GM19452 (cell line): Measurements from ENCODE around the gene RTL5.
"Not testable (repeated sequence)": the region's sequence is repeated elsewhere in the genome, so short reads cannot be mapped to it uniquely, and the experiment has no call there.

ENCODE experiments used
- ATAC-seq: cut with Tn5 transposase; IDR thresholded peaks from one replicate; pipeline ENCODE4 v1.9.1; 2021; ENCODE audit not compliant: unreplicated experiment

Gene RTL5

DNA sequence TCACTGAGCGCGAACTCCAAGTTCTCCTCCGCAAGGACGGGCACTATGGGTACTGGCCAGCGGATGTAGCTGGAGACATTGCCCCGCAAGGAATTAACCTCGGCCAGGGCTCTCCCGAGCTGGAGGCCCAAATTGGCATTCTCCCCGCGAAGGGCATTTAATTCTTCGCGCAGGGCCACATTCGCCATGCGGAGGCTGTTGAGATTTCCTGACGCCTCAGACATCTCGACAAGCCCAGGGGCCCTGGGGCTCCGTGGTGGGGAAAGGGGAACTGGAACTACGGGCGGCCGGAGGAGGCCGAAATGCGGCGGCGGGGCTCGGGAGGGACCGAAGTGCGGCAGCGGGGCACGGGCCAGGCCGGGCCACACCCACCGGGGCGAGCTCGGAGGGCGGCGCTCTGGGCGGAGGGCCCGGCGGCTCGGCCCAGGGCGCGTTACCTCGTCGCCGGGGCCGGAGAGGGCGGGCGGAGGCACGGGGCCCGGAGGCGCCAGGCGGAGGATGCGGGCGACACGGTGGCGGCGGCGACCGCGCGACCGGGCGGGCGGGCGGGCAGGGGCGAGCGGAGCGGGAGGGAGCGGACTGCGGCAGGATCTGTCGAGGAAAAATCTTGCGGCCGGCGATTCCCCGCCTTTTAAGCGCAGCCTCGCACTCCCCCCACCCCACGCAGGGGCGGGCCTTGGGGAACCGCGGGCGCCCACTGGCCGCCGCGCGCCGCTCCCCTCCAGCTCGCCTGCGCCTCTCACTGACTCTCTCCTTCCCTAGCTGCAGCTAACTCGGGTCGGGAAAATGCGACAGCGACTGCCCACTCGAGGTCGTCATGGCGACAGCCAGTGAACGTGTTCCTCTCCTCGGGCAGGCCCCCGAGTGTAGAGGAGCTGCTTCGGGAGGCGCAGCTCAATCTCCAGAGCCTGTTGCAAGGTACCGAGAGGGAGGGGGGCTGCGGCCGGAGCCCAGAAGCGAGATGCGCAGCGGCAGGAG lies at the start of gene RTL5:
Gene RTL5 (minus strand): TSS at position 599 of the 978 bp plus-strand sequence.
- peak; percentile 67 for ATAC-seq

DNA sequence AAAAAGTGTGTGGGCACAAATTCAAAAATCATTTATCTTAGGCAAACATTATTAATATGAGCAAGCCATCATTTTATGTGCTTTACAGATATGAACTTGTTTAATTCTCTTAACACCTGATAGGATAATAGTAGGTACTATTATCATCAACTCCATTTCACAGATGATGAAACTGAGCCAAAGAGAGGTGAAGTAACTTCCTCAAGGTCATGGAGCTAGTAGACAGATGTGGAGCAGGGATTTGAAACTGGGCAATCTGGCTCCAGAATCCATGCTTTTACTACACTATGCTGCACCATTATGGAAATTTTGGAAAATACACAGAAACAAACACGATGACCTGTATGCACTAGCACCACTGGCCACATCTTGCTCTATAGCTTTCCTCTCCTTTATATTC lies 48.8 kb upstream of the RTL5 start:
- ATAC-seq = no peak

GRCh38 chrX:72176981-72177380 lies 45.3 kb upstream of the RTL5 start:
- no peak for ATAC-seq

DNA sequence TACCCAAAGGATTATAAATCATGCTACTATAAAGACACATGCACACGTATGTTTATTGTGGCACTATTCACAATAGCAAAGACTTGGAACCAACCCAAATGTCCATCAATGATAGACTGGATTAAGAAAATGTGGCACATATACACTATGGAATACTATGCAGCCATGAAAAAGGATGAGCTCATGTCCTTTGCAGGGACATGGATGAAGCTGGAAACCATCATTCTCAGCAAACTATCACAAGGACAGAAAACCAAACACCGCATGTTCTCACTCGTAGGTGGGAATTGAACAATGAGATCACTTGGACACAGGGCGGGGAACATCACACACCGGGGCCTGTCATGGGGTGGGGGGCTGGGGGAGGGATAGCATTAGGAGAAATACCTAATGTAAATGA lies 44.6 kb upstream of the RTL5 start:
- ATAC-seq = not testable (repeated sequence)

- no peak for ATAC-seq
These were observed 37.5 kb upstream of the RTL5 start for GRCh38 chrX:72169008-72169728.

DNA sequence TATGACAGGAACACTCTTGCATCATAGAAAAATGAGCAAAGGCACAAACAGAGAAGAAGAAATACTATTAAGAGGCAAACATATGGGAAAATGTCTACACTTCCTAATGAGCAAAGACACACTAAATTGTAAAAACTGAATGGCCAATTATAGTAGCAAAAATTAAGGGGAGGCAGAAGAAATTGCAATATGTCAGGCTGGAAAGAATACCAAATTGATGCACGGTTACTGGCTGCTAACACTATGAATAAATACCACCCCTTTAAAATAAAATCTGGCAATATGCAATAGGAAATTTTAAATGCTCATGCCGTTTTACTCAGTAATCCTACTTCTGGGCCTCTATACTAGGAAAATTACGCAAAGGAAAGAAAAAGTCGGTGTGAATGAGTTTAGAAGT lies 33.8 kb upstream of the RTL5 start:
- ATAC-seq = no peak

GRCh38 chrX:72159769-72160168 lies 28.1 kb upstream of the RTL5 start:
- ATAC-seq = no peak

GRCh38 chrX:72158773-72159172 lies 27.1 kb upstream of the RTL5 start:
- no peak for ATAC-seq

DNA sequence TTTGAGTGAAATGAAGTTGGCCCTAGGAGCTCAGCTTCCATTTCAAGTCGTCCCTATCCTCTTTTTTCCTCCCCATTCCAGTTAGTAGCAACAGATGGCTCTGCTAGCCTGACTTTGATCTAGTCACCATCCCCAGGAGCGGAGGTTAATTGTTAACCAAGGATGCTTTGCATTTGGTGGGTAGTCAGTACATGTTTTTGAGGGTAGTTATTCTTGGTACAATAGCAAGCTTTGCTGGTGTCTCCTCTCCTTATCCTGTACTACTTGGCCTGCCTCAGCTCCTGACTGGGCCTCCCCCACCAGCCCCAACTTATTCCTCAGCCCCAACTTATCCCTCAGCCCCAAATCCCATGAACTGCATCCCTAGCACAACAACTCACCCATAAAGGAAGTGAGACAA lies 14.8 kb upstream of the RTL5 start:
- ATAC-seq = no peak

- no peak for ATAC-seq
These were observed 13.5 kb upstream of the RTL5 start for GRCh38 chrX:72145181-72145580.

DNA sequence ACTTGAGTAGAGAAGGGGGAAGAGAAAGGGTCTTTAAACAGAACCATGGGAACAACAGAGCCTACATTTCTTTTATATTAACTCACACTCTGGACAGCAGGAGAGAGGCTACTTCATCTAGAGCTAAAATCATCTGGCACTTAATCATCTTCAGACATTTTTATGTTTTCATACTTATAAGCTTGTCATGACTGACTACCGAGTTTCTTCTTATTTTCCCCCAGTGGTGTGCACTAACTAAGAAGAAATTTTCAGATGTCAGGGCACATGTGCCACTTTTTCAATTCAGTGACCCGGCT lies 11.8 kb upstream of the RTL5 start:
- no peak for ATAC-seq

DNA sequence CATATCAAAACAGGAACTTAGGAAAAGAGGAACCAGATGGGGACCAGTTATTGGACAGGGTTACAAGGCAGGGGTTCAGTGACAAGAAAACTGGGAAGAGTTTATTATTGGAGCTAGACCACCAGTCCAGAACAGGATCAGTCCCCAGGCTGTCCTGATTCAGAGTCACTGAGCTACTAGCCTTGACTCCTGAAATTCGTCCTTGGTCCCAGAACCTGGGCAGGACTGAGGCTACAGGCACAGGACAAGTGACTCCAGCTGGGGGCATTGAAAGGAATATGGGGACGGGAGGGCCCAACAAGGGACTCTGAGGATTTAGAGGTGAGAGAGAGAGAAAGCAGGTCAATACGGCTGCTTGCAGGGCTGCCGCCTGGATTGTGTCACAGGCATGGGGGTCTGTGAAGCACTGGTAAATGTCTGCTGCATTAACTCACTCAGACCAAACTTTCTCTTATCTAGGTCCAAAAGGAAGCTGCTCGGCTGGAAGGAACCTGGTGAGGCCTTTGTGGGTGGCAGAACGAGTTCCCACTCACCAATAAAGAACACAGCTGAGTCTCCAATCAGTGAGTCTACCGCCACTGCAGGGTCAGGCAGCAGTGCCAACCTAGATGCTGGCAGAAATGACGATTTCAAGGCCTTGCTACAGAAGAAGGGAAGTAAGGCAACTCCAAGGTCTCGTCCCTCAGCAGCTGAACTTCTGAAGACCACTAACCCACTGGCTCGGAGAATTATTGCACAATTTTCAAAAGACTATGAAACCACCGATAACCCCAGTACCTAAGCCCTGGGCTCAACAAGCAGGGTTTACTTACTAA lies 11.3 kb upstream of the RTL5 start:
- ATAC-seq = no peak

- no peak for ATAC-seq
These were observed 10.5 kb upstream of the RTL5 start for GRCh38 chrX:72142094-72142793.

DNA sequence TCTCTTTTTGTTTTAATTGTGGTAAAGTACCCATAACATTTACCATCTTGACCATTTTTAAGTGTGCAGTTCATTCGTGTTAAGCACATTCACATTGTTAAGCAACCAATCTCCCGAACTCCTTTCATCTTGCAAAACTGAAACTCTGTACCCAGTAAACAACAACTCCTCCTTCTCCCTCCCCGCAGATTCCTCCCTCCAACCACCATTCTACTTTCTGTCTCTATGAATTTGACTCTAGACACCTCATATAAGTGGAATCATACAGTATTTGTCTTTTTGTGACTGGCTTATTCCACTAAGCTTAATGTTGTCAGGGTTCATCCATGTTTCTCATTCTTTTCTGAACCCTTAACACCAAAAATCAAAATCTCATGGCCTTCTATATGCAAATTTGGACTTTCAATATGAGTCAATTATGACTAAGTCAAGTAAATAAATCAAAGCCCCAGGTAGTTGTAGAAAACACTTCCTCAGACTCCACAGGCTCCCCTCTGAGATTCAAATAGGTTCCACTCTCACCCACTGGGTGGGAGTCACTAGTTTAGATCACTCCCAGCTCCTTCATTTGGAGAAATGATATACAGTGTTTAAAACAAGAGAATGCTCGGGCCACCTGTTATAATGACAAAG lies 9.8 kb upstream of the RTL5 start:
- ATAC-seq = peak; percentile 64

- ATAC-seq = no peak
These were observed 7.8 kb upstream of the RTL5 start for GRCh38 chrX:72139538-72139937.

DNA sequence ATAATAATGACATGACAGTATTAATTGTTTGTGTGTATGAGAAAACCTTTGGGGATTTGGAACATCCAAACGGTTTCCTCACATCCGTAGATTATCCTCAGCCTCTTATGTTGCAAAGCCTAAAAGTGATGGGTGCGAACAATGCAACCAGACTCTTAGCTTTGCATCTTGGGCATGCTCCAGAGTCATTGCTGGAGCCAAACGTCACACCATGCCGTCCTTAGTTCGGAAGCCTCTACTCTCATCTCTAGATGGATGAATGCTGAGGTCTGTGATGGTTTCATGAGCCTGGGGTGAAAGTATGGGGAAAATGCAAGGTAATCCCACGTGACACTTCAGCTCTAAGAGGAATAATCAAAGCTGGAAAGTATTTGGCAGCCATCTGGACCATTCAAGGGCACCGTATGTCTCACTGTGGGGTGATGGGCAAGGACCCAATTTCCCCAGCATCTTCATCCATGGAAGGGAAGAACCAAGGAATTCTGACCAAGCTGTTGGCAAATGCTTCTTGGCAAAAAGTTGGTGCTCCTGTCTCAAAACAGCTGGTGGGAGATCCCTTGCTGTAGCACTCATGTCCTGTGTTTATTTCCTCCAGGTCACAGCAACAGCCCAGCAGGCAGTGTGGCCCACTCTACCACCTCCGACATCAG lies 6.3 kb upstream of the RTL5 start:
- ATAC-seq = no peak

DNA sequence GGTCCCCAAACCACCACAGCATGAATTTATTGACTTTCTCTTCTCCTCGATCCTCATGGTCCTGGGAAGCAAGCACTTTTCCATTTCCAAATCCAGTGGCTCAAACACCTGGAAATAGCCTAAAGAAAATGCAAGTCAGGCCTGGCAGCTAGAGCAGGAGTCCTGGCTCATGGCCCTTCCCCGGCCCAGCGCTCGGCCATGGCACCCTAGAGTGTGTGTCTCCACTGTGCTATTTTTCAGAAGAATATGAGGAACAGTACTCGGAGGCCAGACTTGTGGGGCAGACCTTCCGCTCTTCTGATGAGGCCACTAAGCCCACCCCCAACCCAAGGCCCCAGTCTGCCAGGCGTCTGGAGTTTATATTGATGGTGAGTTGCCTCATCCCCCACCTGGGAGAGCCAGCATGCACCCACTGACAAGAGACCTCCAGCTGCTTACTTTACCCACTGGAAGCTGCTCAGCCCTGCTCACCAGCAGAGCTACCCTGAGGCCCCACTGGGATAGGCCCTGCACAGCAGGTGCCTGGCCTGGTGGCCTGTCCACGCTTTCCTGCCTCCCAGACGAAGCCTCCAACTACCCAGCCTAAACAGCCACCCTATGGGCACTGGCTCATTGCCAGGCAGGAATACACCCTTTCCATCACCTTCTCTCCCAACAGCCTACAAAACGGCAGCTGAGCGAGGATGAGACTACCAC lies 2.3 kb upstream of the RTL5 start:
- no peak for ATAC-seq

DNA sequence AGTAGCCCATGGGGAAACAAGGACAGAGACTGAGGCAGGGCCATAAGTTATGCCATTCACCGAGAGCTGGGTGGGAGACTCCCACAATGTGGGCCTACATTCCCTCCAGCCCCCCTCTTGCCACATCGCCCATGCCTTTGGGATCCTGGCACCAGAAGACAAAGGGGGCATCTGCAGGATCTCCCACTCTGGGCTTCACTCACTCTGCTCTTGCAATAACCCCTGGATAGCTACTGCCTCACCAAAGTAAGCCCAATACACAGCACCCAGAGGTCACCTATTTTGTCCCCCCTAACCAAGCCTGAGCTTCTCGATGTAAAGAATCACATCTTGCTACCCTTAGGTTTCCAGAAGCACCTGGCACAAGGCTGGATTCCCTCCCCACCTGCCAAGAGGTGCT lies 741 bp upstream of the RTL5 start:
- no peak for ATAC-seq

DNA sequence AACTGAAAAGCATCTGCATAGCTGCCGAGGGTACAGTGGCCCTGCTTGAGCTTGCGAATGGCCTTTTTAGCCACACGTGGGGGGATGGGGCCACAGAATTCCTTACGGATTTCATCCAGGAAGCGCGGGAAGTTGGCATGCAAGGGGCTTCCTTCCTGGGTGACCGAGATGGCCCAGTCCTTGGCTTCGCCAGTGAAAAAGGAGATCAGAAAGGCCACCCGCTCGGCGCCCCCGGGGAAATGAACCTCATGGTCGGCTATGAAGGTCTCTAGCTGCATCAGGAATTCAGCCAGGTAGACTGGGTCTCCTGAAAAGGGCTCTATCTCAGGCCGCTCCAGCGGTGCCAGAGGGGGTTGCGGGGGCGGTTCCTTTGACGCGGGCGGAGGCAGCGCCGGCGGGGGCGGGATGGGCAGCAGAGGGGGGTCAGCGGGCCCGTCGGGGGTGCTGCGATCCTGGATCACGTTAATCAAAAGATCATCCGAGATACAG lies 909 bp downstream of the RTL5 start:
- ATAC-seq = no peak
